Measurements from ENCODE around the gene SFXN5. TPM values are rescaled to one million over a fixed set of nuclear protein-coding genes. Genes with fewer than 3 reads are reported as not detected.

The SFXN5 gene
- total RNA-seq, 1 experiment from 2014 or later, result 6.0 TPM

- no peak overlapping the region for H3K4me3 Mint-ChIP-seq (ENCODE audit: unreplicated experiment)
- peaks cover 6% of the 10 kb centered on the region for H3K36me3 Mint-ChIP-seq (ENCODE audit: insufficient read depth, unreplicated experiment)
- DNase-seq (ENCODE audit: unreplicated experiment), result no peak
- no TSS peak for BruUV-seq (replicated peaks)
- intact Hi-C loops (cut with micrococcal nuclease), result no loop called here
- H3K27ac Mint-ChIP-seq (ENCODE audit: low read depth, unreplicated experiment), result no peak overlapping the region
- no peaks in the 10 kb centered on the region for H3K9me3 Mint-ChIP-seq (ENCODE audit: unreplicated experiment)
- peaks cover 9% of the 10 kb centered on the region for H3K4me1 Mint-ChIP-seq (ENCODE audit: insufficient read depth, unreplicated experiment)
- TF ChIP-seq CTCF (IDR thresholded peaks at IDR 0.05; ENCODE audit: unreplicated experiment), result no peak
- ChIA-PET CTCF (interaction anchor here (0.6 to 3.0 kb wide), 5 partner anchors 9 to 469 kb away, joined by 3 to 13 read pairs (median 5); no protein-coding TSS in a partner anchor), POLR2A (no interaction called here)
- H3K27me3 Mint-ChIP-seq (ENCODE audit: insufficient read depth, unreplicated experiment), result no peaks in the 10 kb centered on the region
Observed at GRCh38 chr2:72982219-72982618, 89.3 kb downstream of the SFXN5 start.

GRCh38 chr2:72981536-72981935, 90.0 kb downstream of the SFXN5 start:
- H3K27me3 Mint-ChIP-seq (ENCODE audit: insufficient read depth, unreplicated experiment), result no peaks in the 10 kb centered on the region
- intact Hi-C loops (cut with micrococcal nuclease), result no loop called here
- ChIA-PET POLR2A (no interaction called here), CTCF (interaction anchor here (1.8 kb wide), 1 partner anchor 10 kb away, joined by 6 read pairs; no protein-coding TSS in a partner anchor)
- TF ChIP-seq CTCF (IDR thresholded peaks at IDR 0.05; ENCODE audit: unreplicated experiment), result no peak
- H3K4me1 Mint-ChIP-seq (ENCODE audit: insufficient read depth, unreplicated experiment), result peaks cover 9% of the 10 kb centered on the region
- no peaks in the 10 kb centered on the region for H3K9me3 Mint-ChIP-seq (ENCODE audit: unreplicated experiment)
- DNase-seq (ENCODE audit: unreplicated experiment), result no peak
- H3K4me3 Mint-ChIP-seq (ENCODE audit: unreplicated experiment), result no peak overlapping the region
- H3K36me3 Mint-ChIP-seq (ENCODE audit: insufficient read depth, unreplicated experiment), result peaks cover 3% of the 10 kb centered on the region
- H3K27ac Mint-ChIP-seq (ENCODE audit: low read depth, unreplicated experiment), result no peak overlapping the region
- no TSS peak for BruUV-seq (replicated peaks)

GRCh38 chr2:72980535-72981217, 90.8 kb downstream of the SFXN5 start:
- no peaks in the 10 kb centered on the region for H3K36me3 Mint-ChIP-seq (ENCODE audit: insufficient read depth, unreplicated experiment)
- CTCF ChIA-PET, result interaction anchor here (1.0 to 1.8 kb wide), 3 partner anchors 11 to 197 kb away, joined by 3 to 8 read pairs (median 6); no protein-coding TSS in a partner anchor
- no peaks in the 10 kb centered on the region for H3K27me3 Mint-ChIP-seq (ENCODE audit: insufficient read depth, unreplicated experiment)
- BruUV-seq (replicated peaks), result no TSS peak
- no peak overlapping the region for H3K27ac Mint-ChIP-seq (ENCODE audit: low read depth, unreplicated experiment)
- peaks cover 9% of the 10 kb centered on the region for H3K4me1 Mint-ChIP-seq (ENCODE audit: insufficient read depth, unreplicated experiment)
- intact Hi-C loops (cut with micrococcal nuclease), result no loop called here
- no peak for DNase-seq (ENCODE audit: unreplicated experiment)
- POLR2A ChIA-PET, result no interaction called here
- no peak overlapping the region for H3K4me3 Mint-ChIP-seq (ENCODE audit: unreplicated experiment)
- no peaks in the 10 kb centered on the region for H3K9me3 Mint-ChIP-seq (ENCODE audit: unreplicated experiment)
- TF ChIP-seq CTCF (IDR thresholded peaks at IDR 0.05; ENCODE audit: unreplicated experiment), result no peak

- Mint-ChIP-seq H3K4me1 (ENCODE audit: insufficient read depth, unreplicated experiment) (peaks cover 9% of the 10 kb centered on the region), H3K27me3 (ENCODE audit: insufficient read depth, unreplicated experiment) (no peaks in the 10 kb centered on the region), H3K9me3 (ENCODE audit: unreplicated experiment) (no peaks in the 10 kb centered on the region), H3K27ac (ENCODE audit: low read depth, unreplicated experiment) (no peak overlapping the region), H3K36me3 (ENCODE audit: insufficient read depth, unreplicated experiment) (no peaks in the 10 kb centered on the region), H3K4me3 (ENCODE audit: unreplicated experiment) (no peak overlapping the region)
- no peak for TF ChIP-seq CTCF (IDR thresholded peaks at IDR 0.05; ENCODE audit: unreplicated experiment)
- ChIA-PET POLR2A (no interaction called here), CTCF (interaction anchor here (1.0 to 1.8 kb wide), 4 partner anchors 12 to 198 kb away, joined by 3 to 8 read pairs (median 4); no protein-coding TSS in a partner anchor)
- no TSS peak for BruUV-seq (replicated peaks)
- intact Hi-C loops (cut with micrococcal nuclease), result no loop called here
- DNase-seq (ENCODE audit: unreplicated experiment), result no peak
Observed at GRCh38 chr2:72979896-72980295, 91.6 kb downstream of the SFXN5 start.

Measured in MCF 10A (cell line).